Stimulated activated CD4-positive, alpha-beta T cell treated with anti-CD3 and anti-CD28 coated beads, Interleukin-1b, Interleukin-23, amount 100 ng/mL, for 24 hours (primary cell): ENCODE data around the gene CCSER1.

Experiments used
- DNase-seq, 4 experiments: peaks; one replicate each; pipeline ENCODE4 v3.0.0-alpha.2; 2020; ENCODE audit warnings: low read depth in 4 of 4, low spot score in 1 of 4

The CCSER1 gene

GRCh38 chr4:90189946-90190345 lies 62.8 kb downstream of the CCSER1 start:
- DNase-seq = no peak

GRCh38 chr4:90190525-90190924 lies 63.3 kb downstream of the CCSER1 start:
- DNase-seq = no peak

DNA sequence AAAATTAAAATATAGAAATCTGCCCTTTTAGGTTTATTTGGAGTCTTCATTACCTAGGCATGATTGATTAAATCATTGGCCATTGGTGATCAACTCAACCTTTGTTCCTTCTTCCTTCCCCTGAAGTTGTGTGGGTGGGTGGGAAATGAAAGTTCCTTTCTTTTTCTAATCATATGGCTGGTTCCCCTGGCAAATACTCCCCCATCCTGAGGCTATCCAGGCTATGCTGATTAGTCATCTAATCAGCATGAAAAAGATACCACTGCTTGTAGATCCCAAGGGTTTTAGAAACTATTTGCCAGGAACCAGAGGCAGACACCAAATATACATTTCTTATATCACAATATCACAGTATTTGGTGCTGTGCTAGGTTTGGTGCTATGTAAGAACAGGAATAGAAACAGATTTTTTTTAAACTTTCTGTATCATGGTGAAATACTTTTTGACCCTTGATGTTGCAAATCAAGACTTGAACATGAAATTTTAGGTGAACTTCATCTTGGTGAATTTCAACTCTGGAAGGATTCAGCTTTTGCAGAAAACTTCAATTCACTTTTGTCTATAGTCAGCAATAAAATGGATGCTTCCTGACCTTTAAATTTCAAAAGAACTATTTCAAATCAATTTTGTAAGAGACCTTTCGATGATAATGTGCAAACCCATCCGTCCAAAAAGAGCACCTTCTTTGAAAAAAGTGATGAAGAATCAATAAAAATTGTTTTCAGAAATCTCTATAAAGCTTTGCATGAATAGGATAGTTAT lies 71.1 kb downstream of the CCSER1 start:
- no peak for DNase-seq

DNA sequence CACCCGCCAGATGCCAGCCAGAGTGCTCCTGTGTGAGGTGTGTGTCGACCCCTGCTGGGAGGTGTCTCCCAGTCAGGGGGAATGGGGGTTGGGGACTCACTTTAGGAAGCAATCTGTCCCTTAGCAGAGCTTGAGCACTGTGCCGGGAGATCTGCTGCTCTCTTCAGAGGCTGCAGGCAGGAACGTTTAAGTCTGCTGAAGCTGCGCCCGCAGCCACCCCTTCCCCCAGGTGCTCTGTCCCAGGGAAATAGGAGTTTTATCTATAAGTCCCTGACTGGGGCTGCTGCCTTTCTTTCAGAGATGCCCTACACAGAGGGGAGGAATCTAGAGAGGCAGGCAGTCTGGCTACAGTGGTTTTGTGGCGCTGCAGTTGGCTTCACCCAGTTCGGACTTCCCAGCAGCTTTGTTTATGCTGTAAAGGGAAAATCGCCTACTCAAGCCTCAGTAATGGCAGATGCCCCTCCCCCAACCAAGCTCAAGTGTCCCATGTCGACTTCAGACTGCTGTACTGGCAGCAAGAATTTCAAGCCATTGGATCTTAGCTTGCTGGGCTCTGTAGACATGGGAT lies 80.8 kb downstream of the CCSER1 start:
- no peak for DNase-seq

GRCh38 chr4:90209922-90210321 lies 82.7 kb downstream of the CCSER1 start:
- no peak for DNase-seq

- DNase-seq = no peak
Observed at GRCh38 chr4:90211174-90211573, 84.0 kb downstream of the CCSER1 start.

GRCh38 chr4:90215286-90215685 lies 88.1 kb downstream of the CCSER1 start:
- no peak for DNase-seq

DNA sequence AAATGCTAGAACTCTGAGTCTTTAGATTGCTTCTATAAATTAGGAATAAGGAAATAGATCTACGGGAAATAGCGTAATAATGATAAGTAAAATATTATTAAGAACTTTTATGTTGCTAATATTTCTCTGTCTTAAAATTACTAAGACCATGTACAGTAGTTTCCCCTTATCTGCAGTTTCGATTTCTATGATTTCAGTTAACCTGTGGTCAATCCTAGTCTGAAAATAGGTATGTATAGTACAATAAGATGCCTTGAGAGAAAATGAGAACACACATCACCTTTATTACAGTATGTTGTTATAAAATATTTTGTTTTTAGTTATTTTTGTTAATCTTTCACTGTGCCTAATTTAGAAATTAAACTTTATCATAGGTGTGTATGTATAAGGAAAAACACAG lies 92.6 kb downstream of the CCSER1 start:
- DNase-seq = no peak

DNA sequence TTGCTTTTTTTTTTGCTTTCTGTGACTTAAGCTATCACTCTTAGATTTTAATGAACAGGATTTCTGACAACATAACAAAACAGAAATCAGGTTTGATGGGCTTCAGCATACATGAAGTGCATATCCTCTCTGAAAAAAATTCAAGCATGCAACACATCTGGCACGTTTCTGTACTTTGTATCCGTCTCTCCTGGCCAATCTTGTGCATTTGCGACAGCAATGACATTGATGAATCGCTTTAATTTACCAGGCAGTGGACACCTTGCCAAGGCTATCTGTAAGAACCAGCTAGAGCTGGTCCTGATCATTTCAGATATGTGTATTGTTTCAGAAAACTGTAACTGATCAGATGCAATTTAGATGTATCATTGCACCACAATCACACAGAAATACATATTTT lies 93.3 kb downstream of the CCSER1 start:
- no peak for DNase-seq

DNA sequence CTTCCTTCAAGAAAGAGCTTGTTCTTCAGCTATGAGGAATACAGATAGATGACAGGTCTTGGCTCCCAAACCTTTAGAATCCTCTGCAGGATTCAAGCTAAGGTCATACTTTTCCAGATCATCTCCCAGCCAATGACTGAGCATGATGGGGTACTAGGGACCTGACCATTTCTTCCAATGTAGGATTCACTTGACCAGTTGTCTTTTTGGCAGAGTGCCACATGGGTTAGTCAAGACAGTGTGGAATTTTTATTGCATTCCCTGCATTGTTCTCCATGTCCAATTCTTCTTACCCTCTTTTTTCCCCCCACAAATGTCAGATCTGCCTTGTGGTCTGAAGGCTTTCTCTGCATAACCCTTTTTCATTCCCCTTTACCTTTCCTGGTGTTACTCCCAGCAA lies 99.5 kb downstream of the CCSER1 start:
- no peak for DNase-seq

GRCh38 chr4:90227177-90227576 lies 100.0 kb downstream of the CCSER1 start:
- DNase-seq = no peak

DNA sequence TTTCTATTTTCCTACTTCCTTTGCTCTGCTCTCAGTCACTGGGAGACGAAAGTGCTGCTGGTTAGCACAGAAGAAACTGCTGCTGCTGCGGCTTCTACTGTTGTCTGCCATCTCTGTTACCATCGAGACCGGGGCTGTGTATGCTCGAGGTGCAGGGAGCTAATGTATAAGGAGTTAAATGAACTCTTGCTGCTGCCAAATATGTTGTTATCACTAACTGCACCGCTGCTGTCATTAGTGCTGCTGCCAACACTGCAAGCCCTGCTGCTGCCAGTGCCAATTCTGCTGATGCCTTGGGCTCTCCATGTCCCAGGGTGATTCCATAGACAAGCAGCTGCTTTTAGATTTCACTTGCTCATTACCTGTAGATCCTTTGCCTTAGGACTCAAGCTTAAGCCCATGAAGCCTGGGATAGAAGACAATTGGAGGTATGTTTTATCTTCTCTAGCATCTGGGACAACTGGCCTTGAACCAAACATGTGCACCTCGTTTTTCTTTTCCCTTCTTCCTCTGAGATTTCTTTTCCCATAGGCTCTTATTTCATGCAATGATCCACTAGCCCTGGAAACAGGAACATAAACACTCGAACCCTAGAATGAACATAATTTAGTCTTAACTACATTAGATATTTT lies 107.8 kb downstream of the CCSER1 start:
- DNase-seq = no peak

GRCh38 chr4:90237751-90238530 lies 110.7 kb downstream of the CCSER1 start:
- no peak for DNase-seq

DNA sequence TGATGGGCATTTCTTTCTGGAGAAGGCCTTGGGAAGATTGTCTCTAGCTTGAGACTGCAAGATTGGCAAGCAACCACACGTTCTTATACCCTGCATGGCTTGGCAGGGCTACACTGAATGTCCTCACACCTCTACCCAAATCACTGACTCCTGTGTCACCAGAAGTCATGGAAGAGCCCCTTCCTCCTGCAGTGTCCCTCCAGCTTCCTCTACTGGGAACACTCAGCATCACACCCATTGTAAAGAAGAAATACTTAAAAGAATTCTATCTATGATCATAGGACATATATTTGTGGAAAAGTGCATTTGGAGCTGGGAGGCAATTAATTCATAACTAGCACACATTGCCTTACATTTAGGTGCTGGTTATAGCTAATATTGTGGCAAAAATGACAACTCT lies 113.1 kb downstream of the CCSER1 start:
- DNase-seq = no peak

DNA sequence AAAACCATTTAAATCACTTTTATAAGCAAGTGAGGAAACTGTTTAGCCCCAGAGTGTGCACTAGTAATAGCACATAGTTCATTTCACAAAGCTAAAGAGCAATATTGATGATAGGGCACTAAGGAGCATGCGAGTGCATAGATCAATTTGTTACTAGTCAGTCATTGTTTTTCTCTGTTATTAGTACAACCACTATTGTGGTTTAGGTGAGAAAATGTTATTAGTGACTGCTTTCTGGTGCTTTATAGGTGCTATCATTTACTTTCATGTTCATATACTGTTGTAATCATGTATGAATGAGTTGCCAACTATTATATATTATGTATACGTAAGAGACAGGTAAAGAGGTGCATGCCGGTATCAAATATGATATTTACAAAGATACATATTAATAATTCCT lies 113.8 kb downstream of the CCSER1 start:
- no peak for DNase-seq

GRCh38 chr4:90245837-90246236 lies 118.6 kb downstream of the CCSER1 start:
- no peak for DNase-seq

DNA sequence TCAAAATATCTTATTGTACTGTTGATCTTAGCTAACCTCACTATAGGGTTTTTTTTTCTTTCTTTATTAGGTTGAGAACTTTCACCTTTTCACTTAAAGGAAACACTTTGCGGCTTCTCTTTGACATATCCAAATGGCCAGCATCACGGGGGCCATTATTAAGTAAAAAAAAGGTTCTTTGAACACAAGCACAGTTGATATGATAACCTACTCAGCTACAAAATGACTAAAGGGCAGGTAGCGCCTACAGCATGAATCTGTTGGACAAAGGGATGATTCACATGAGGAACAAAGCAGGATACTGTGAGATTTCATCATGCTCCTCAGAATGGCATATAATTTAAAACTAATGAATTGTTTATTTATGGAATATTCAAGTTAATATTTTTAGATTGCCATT lies 119.6 kb downstream of the CCSER1 start:
- no peak for DNase-seq

GRCh38 chr4:90254357-90254756 lies 127.2 kb downstream of the CCSER1 start:
- DNase-seq = no peak

GRCh38 chr4:90274175-90274574 lies 147.0 kb downstream of the CCSER1 start:
- no peak for DNase-seq

DNA sequence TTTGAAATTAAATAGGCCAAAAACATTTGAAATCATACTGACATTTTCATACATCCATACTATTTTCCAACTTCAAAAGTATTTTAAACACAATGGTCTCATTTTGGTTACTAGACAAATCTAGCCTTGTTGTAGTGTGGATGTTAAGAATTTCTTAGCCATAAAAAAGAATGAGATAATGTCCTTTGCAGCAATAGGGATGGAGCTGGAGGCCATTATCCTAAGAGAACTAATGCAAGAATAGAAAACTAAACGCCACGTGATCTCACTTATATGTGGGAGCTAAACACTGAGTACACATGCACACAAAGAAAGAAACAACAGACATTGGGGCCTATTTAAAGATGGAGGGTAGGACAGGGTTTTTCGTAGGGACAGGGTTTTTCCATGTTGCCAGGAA lies 153.8 kb downstream of the CCSER1 start:
- DNase-seq = no peak

DNA sequence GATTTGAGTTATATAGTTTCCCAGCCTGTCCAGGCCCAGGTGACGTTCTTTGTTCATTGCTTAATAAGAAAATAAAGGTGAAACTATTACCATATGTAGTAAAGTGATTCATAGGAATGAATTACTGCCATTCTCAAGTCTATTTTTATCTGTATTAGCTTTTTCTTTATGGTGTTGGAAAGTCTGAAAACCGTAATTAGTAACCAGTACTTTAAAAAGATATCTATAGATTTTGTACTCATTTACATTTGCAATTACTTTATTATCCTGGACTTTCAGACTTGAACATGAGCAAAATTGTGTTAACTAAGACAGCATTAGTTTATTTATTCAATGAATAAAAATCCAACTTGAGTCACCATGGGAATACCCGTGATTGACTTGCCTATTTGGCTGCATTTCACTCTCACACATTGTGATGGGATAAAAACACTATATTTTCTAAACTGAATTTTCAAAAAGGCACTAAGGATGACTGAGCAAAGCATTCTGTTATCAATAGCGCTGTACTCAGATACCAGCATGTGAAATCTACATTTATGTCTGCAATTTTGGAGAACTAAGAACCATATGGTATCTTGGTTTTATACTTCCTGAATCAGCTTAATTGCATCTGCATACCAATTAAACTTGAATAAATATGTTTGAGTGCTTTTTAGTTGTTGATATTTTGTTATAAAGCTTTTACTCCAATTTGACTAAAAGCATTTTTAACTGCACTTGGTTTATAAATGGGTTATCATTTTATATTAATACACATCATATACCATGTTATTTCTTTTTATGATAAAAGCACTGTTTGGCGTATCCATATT lies 154.6 kb downstream of the CCSER1 start:
- DNase-seq = no peak
